ENCODE measurements around the gene ASXL3. TPM values are rescaled to one million over a fixed set of nuclear protein-coding genes. Genes with fewer than 3 reads are reported as not detected.

ASXL3 gene
- total and polyA plus RNA-seq, 12 donors = 0.06 to 3.9 (median 0.22) TPM

GRCh38 chr18:33755391-33755790 is 177.4 kb downstream of the ASXL3 start:
- Histone ChIP-seq H3K4me3 (no peak overlapping the region), H3K9me3 (replicated peaks in 1 of 3) (no peaks in the 10 kb centered on the region), H3K27me3 (no peaks in the 10 kb centered on the region), H3K4me1 (replicated peaks in 1 of 2) (no peaks in the 10 kb centered on the region), H3K36me3 (replicated peaks in 1 of 2) (no peaks in the 10 kb centered on the region), H3K27ac (no peak overlapping the region)
- 51 to 68% (median 56%) methylated on average over 3 of the region's 3 CpGs for WGBS, 4 donors
- TF ChIP-seq POLR2A (IDR thresholded peaks at IDR 0.05) = no peak
- TF ChIP-seq CTCF (IDR thresholded peaks at IDR 0.05) = no peak
- no peak for DNase-seq
- intact Hi-C loops (cut with DNase I) = no loop called here

GRCh38 chr18:33755931-33756560 is 178.0 kb downstream of the ASXL3 start:
- intact Hi-C loops (cut with DNase I) = no loop called here
- TF ChIP-seq CTCF (IDR thresholded peaks at IDR 0.05) (no peak), POLR2A (IDR thresholded peaks at IDR 0.05) (no peak)

GRCh38 chr18:33757037-33757436 is 179.0 kb downstream of the ASXL3 start:
- no peak overlapping the region for H3K4me3 ChIP-seq
- intact Hi-C loops (cut with DNase I) = no loop called here
- no peaks in the 10 kb centered on the region for H3K4me1 ChIP-seq (replicated peaks in 1 of 2)
- DNase-seq = no peak
- no peak for TF ChIP-seq CTCF (IDR thresholded peaks at IDR 0.05)
- TF ChIP-seq POLR2A (IDR thresholded peaks at IDR 0.05) = no peak
- H3K27me3 ChIP-seq = no peaks in the 10 kb centered on the region
- H3K36me3 ChIP-seq (replicated peaks in 1 of 2) = no peaks in the 10 kb centered on the region
- H3K9me3 ChIP-seq (replicated peaks in 1 of 3) = no peaks in the 10 kb centered on the region
- WGBS, 4 donors = 65 to 84% (median 74%) methylated on average over 1 of the region's 1 CpG
- H3K27ac ChIP-seq = no peak overlapping the region

More at GRCh38 chr18:33755931-33756560, 178.0 kb downstream of the ASXL3 start:
- Histone ChIP-seq H3K4me3 (no peak overlapping the region), H3K36me3 (replicated peaks in 1 of 2) (no peaks in the 10 kb centered on the region), H3K9me3 (replicated peaks in 1 of 3) (no peaks in the 10 kb centered on the region), H3K4me1 (replicated peaks in 1 of 2) (no peaks in the 10 kb centered on the region), H3K27ac (no peak overlapping the region), H3K27me3 (no peaks in the 10 kb centered on the region)
- DNase-seq = peak in 5 of 7 donors; percentile 24 to 46 (median 26)
- WGBS, 4 donors = 39 to 50% (median 47%) methylated on average over 6 of the region's 6 CpGs

GRCh38 chr18:33761363-33761762 is 183.3 kb downstream of the ASXL3 start:
- TF ChIP-seq POLR2A (IDR thresholded peaks at IDR 0.05) (no peak), CTCF (IDR thresholded peaks at IDR 0.05) (peak in 4 of 6 experiments; percentile 9 to 36 (median 16))
- no peaks in the 10 kb centered on the region for H3K4me1 ChIP-seq (replicated peaks in 1 of 2)
- DNase-seq = peak in 4 of 7 donors; percentile 11 to 57 (median 22)
- intact Hi-C loops (cut with DNase I) = no loop called here
- no peak overlapping the region for H3K27ac ChIP-seq
- H3K36me3 ChIP-seq (replicated peaks in 1 of 2) = no peaks in the 10 kb centered on the region
- no peaks in the 10 kb centered on the region for H3K27me3 ChIP-seq
- H3K4me3 ChIP-seq = no peak overlapping the region
- H3K9me3 ChIP-seq (replicated peaks in 1 of 3) = no peaks in the 10 kb centered on the region

Measured in adrenal gland (tissue), 12 donors.